HepG2 (cell line): ENCODE data around the gene SIAH2. TPM values are rescaled to one million over a fixed set of nuclear protein-coding genes. Genes with fewer than 3 reads are reported as not detected.

Source experiments
- AHDC1 ChIP-seq: sonication (generic); formaldehyde crosslinking; IDR thresholded peaks from 2 replicates; pipeline ENCODE4 v1.5.1; 2020; ENCODE audit warnings: mild to moderate bottlenecking, missing genetic modification reagents, borderline replicate concordance
- BATF2 ChIP-seq: sonication (generic); formaldehyde crosslinking; IDR thresholded peaks from 2 replicates; pipeline ENCODE4 v1.8.0; 2022; ENCODE audit warnings: mild to moderate bottlenecking, missing genetic modification reagents, moderate library complexity
- BRD4 ChIP-seq: sonication (generic); formaldehyde crosslinking; IDR thresholded peaks from 2 replicates; pipeline ENCODE4 v1.4.0; 2020; ENCODE audit warnings: missing genetic modification reagents
- FLYWCH1 ChIP-seq: sonication (generic); formaldehyde crosslinking; IDR thresholded peaks from 2 replicates; pipeline ENCODE4 v1.8.1; 2023; ENCODE audit warnings: mild to moderate bottlenecking, missing genetic modification reagents
- GFI1 ChIP-seq: sonication (generic); formaldehyde crosslinking; IDR thresholded peaks from 2 replicates; pipeline ENCODE4 v1.5.0; 2020; ENCODE audit warnings: missing genetic modification reagents, mild to moderate bottlenecking, borderline replicate concordance
- NR2F6 ChIP-seq, 2 experiments: IDR thresholded peaks; 2 replicates each; pipeline ENCODE4 v1.6.1; 2016; ENCODE audit warnings: antibody characterized with exemption in 1 of 2, mild to moderate bottlenecking in 1 of 2
- ZNF367 ChIP-seq: sonication (generic); formaldehyde crosslinking; IDR thresholded peaks from 2 replicates; pipeline ENCODE4 v1.4.0; 2020; ENCODE audit warnings: missing genetic modification reagents, borderline replicate concordance
- ZNF629 ChIP-seq: sonication (generic); formaldehyde crosslinking; conservative IDR thresholded peaks from 2 replicates; pipeline ENCODE4 v1.5.0; 2020; ENCODE audit warnings: missing genetic modification reagents
- ZXDC ChIP-seq: sonication (generic); formaldehyde crosslinking; IDR thresholded peaks from 2 replicates; pipeline ENCODE4 v1.5.0; 2020; ENCODE audit warnings: mild to moderate bottlenecking, missing genetic modification reagents
- polyA plus RNA-seq, 8 experiments: library from polyadenylated mRNA; depleted of rRNA in 3 of 8; stranded (reverse) in 7 of 8; unstranded in 1 of 8; fragments of >200 nt; fragmentation: Illumina TruSeq in 4 of 8; extraction: Trizol in 4 of 8; gene quantifications; 2 replicates each; pipeline versions ENCODE4 v1.2.1 to v1.2.3, GENCODE V29; 2011 to 2016; ENCODE audit warnings: low read depth in 4 of 8, missing spikeins in 1 of 8, mixed read lengths in 1 of 8; ENCODE audit not compliant: insufficient read depth in 1 of 8
- total RNA-seq, 5 experiments: library from RNA; depleted of rRNA; stranded (reverse); fragments of >200 nt; fragmentation: Illumina TruSeq; extraction: Trizol; gene quantifications; 2 replicates each; pipeline ENCODE4 v1.2.3, GENCODE V29; 2016; ENCODE audit warnings: low read depth in 1 of 5
- TF ChIP-seq, protein P1 (sequence below): sonication (generic); formaldehyde crosslinking; conservative IDR thresholded peaks from 2 replicates; pipeline ENCODE4 v1.8.1; 2023; ENCODE audit warnings: missing genetic modification reagents
- TF ChIP-seq, protein P2 (sequence below): sonication (generic); formaldehyde crosslinking; IDR thresholded peaks from 2 replicates; pipeline ENCODE4 v1.4.0; 2020; ENCODE audit warnings: mild to moderate bottlenecking, missing genetic modification reagents
- TF ChIP-seq, protein P3 (sequence below): sonication (generic); formaldehyde crosslinking; IDR thresholded peaks from 2 replicates; pipeline ENCODE4 v1.5.0; 2020; ENCODE audit warnings: missing genetic modification reagents, mild to moderate bottlenecking, borderline replicate concordance

Gene SIAH2
- total and polyA plus RNA-seq, 2 of the 13 experiments (the other 11 are each of a cell fraction or from before 2014, with no cell fraction given), result 71.8 to 117 TPM

- TF ChIP-seq, protein P1, sequence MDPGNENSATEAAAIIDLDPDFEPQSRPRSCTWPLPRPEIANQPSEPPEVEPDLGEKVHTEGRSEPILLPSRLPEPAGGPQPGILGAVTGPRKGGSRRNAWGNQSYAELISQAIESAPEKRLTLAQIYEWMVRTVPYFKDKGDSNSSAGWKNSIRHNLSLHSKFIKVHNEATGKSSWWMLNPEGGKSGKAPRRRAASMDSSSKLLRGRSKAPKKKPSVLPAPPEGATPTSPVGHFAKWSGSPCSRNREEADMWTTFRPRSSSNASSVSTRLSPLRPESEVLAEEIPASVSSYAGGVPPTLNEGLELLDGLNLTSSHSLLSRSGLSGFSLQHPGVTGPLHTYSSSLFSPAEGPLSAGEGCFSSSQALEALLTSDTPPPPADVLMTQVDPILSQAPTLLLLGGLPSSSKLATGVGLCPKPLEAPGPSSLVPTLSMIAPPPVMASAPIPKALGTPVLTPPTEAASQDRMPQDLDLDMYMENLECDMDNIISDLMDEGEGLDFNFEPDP, result no peak
- no peak for TF ChIP-seq FLYWCH1 (CRISPR knock-in tag)
- TF ChIP-seq NR2F6 (IDR thresholded peaks at IDR 0.05), result peak; percentile 49; the same call in 1 of the 2 replicates
- TF ChIP-seq NR2F6 (CRISPR knock-in tag; IDR thresholded peaks at IDR 0.05), result peak; percentile 46; the same call in 1 of the 2 replicates
- no peak for TF ChIP-seq BRD4
- no peak for TF ChIP-seq AHDC1 (CRISPR knock-in tag)
- TF ChIP-seq GFI1 (CRISPR knock-in tag), result peak; percentile 84
- TF ChIP-seq, protein P2, sequence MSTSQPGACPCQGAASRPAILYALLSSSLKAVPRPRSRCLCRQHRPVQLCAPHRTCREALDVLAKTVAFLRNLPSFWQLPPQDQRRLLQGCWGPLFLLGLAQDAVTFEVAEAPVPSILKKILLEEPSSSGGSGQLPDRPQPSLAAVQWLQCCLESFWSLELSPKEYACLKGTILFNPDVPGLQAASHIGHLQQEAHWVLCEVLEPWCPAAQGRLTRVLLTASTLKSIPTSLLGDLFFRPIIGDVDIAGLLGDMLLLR, result no peak
- TF ChIP-seq BATF2, result no peak
- TF ChIP-seq, protein P3, sequence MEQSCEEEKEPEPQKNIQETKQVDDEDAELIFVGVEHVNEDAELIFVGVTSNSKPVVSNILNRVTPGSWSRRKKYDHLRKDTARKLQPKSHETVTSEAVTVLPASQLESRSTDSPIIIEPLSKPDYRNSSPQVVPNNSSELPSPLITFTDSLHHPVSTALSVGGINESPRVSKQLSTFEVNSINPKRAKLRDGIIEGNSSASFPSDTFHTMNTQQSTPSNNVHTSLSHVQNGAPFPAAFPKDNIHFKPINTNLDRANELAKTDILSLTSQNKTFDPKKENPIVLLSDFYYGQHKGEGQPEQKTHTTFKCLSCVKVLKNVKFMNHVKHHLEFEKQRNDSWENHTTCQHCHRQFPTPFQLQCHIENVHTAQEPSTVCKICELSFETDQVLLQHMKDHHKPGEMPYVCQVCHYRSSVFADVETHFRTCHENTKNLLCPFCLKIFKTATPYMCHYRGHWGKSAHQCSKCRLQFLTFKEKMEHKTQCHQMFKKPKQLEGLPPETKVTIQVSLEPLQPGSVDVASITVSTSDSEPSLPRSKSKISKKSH (CRISPR knock-in tag), result no peak
- TF ChIP-seq ZNF367, result no peak
- no peak for TF ChIP-seq ZXDC (CRISPR knock-in tag)
- no peak for TF ChIP-seq ZNF629 (CRISPR knock-in tag)
These were observed 13.7 kb downstream of the SIAH2 start (continued) for GRCh38 chr3:150749255-150749654.
